PFSK-1 (cell line): Measurements from ENCODE around the gene GIT2.

Experiments
- FOXP2 ChIP-seq: optimal IDR thresholded peaks from 2 replicates; pipeline ENCODE3; 2011; ENCODE audit warnings: borderline replicate concordance, control low read depth, inconsistent platforms; ENCODE audit not compliant: insufficient read depth; ENCODE audit errors: extremely low read length, extremely low read depth
- POLR2AphosphoS5 ChIP-seq: IDR thresholded peaks from 2 replicates; pipeline ENCODE4 v1.6.1; 2012; ENCODE audit warnings: low read depth, mild to moderate bottlenecking, control low read depth, low read length, moderate library complexity
- SIN3A ChIP-seq: IDR thresholded peaks from 2 replicates; pipeline ENCODE4 v1.6.1; 2012; ENCODE audit warnings: mild to moderate bottlenecking, low read length, moderate library complexity, borderline replicate concordance; ENCODE audit not compliant: insufficient read depth
- TAF1 ChIP-seq: IDR thresholded peaks from 2 replicates; pipeline ENCODE4 v1.6.1; 2012; ENCODE audit warnings: low read length, control low read depth, borderline replicate concordance; ENCODE audit not compliant: insufficient read depth
- TF ChIP-seq, protein P1 (sequence below), 2 experiments: IDR thresholded peaks; 2 replicates each; pipeline versions ENCODE4 v1.6.1 to v1.8.0; 2011 to 2012; ENCODE audit warnings: low read depth in 2 of 2, low read length in 2 of 2, control low read depth in 1 of 2, inconsistent platforms in 1 of 2, mild to moderate bottlenecking in 1 of 2, moderate library complexity in 1 of 2; ENCODE audit not compliant: insufficient read depth in 1 of 2

GIT2 gene

DNA sequence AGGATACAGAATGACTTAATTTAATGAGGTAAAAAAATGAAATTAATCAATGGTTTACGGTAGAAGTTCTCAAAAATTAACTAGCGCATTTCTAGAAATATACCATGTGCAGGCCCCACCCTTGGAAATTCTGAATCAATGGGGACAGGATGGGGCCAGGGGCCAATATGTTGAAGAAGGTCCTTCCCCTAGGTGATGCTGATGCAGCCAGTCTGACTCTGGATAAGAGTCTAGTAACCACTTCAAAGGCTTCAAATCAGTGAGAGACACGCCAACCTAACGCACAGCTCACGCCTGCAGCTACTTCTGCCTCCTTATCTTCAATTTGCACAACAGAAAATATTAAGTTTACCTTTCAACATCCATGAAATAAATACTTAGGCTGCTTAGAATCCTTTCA, 14.9 kb downstream of the GIT2 start:
- TF ChIP-seq TAF1 (no peak), POLR2AphosphoS5 (no peak), FOXP2 (no peak), SIN3A (no peak)
- TF ChIP-seq, protein P1, sequence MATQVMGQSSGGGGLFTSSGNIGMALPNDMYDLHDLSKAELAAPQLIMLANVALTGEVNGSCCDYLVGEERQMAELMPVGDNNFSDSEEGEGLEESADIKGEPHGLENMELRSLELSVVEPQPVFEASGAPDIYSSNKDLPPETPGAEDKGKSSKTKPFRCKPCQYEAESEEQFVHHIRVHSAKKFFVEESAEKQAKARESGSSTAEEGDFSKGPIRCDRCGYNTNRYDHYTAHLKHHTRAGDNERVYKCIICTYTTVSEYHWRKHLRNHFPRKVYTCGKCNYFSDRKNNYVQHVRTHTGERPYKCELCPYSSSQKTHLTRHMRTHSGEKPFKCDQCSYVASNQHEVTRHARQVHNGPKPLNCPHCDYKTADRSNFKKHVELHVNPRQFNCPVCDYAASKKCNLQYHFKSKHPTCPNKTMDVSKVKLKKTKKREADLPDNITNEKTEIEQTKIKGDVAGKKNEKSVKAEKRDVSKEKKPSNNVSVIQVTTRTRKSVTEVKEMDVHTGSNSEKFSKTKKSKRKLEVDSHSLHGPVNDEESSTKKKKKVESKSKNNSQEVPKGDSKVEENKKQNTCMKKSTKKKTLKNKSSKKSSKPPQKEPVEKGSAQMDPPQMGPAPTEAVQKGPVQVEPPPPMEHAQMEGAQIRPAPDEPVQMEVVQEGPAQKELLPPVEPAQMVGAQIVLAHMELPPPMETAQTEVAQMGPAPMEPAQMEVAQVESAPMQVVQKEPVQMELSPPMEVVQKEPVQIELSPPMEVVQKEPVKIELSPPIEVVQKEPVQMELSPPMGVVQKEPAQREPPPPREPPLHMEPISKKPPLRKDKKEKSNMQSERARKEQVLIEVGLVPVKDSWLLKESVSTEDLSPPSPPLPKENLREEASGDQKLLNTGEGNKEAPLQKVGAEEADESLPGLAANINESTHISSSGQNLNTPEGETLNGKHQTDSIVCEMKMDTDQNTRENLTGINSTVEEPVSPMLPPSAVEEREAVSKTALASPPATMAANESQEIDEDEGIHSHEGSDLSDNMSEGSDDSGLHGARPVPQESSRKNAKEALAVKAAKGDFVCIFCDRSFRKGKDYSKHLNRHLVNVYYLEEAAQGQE (IDR thresholded peaks at IDR 0.05; ENCODE audit: insufficient read depth in 1 of 2, low read depth in 2 of 2, low read length in 2 of 2): no peak

DNA sequence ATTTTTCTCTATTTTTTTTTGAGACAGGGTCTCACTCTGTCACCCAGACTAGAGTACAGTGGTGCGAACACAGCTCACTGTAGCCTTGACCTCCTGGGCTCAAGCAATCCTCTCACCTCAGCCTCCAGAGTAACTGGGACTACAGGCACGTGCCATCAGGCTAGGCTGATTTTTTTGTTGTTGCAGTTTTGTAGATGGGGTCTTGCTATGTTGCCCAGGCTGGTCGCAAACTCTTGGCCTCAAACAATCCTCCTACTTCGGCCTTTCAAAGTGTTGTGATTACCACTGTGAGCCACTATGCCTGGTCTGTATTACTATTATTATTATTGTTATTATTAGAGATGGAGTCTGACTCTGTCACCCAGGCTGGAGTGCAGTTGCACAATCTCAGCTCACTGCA, 23.3 kb downstream of the GIT2 start:
- TF ChIP-seq SIN3A (no peak), TAF1 (no peak), POLR2AphosphoS5 (no peak), FOXP2 (no peak)
- TF ChIP-seq, protein P1 (IDR thresholded peaks at IDR 0.05; ENCODE audit: insufficient read depth in 1 of 2, low read depth in 2 of 2, low read length in 2 of 2): no peak

DNA sequence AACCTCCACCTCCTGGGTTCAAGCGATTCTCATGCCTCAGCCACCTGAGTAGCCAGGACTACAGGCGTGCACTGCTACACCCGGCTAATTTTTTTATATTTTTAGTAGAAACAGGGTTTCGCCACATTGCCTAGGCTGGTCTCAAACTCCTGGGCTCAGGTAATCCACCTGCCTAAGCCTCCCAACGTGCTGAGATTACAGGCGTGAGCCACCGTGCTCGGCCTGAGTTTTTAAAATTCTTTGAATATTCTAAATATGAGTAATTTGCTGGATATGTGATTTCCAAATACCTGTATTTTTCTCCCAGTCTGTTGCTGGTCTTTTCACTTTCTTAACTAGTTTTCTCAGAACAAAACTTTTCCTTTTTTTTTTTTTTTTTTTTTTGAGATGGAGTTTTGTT, 27.4 kb downstream of the GIT2 start:
- no peak for TF ChIP-seq FOXP2
- TF ChIP-seq SIN3A: no peak
- TF ChIP-seq, protein P1 (IDR thresholded peaks at IDR 0.05; ENCODE audit: insufficient read depth in 1 of 2, low read depth in 2 of 2, low read length in 2 of 2): no peak
- no peak for TF ChIP-seq POLR2AphosphoS5
- no peak for TF ChIP-seq TAF1

DNA sequence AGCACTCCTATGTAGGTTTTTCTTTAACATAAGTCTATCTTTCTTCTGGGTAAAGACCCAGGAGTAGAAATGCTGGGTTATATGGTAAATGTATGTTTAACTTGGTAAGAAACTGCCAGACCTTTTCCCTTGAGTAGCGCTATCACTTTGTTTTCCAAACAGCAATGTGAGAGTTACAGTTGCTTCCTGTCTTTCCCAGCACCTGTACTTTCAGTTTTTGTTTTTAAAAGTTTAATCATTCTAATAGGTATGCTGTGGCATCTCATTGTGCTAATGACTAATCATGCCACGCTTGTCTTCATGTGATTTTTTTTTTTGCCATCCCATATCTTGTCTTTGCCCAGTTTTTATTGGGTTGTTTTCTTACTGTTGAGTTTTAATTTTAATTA, 28.1 kb downstream of the GIT2 start:
- TF ChIP-seq SIN3A (no peak), FOXP2 (no peak), POLR2AphosphoS5 (no peak)

DNA sequence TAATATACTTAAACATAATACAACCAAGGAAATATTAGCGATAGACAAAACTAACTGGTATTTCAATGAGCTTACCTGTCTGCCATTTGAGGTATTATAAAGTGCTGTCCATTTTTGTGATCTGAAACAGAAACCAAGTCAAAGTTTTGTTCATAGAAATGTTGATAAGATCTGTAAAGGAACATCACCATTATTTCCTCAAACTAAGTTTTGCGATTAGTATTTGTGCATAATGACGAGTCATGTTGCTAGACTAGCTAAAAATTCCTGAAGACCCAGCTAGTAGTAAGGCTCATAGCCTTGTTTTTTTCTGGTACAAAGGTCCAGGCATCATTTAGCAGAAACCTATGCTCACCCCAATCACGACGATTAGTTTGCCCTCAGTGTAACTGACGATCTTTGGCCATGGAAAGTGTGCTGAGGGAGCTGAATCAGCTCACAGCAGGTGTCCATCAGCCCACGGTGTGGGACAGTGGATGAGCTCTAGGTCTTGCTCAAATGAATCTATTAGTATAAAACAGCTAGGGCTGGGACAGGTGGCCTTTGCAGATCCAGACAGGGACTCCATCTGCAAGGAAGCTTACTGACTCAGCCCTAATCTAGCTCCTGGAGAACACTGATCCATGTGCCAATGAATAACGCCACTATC, 28.7 kb downstream of the GIT2 start:
- TF ChIP-seq FOXP2 (no peak), SIN3A (no peak), POLR2AphosphoS5 (no peak), TAF1 (no peak)
- TF ChIP-seq, protein P1 (IDR thresholded peaks at IDR 0.05; ENCODE audit: insufficient read depth in 1 of 2, low read depth in 2 of 2, low read length in 2 of 2): no peak
